DMS153 treated with DMSO at 0.1 percent for 48 hours (cell line): ENCODE measurements around the gene ETAA1.

Experiments
- DNase-seq: peaks from one replicate; lab custom pipeline; 2025; ENCODE audit not compliant: unreplicated experiment; lab: John Stamatoyannopoulos, UW

Gene ETAA1

GRCh38 chr2:67397143-67397986 is at the start of gene ETAA1:
Gene ETAA1, plus strand, starts transcription at chr2:67397333. Its CDS starts 116 bp downstream, at chr2:67397449.
- peak; percentile 82 for DNase-seq

DNA sequence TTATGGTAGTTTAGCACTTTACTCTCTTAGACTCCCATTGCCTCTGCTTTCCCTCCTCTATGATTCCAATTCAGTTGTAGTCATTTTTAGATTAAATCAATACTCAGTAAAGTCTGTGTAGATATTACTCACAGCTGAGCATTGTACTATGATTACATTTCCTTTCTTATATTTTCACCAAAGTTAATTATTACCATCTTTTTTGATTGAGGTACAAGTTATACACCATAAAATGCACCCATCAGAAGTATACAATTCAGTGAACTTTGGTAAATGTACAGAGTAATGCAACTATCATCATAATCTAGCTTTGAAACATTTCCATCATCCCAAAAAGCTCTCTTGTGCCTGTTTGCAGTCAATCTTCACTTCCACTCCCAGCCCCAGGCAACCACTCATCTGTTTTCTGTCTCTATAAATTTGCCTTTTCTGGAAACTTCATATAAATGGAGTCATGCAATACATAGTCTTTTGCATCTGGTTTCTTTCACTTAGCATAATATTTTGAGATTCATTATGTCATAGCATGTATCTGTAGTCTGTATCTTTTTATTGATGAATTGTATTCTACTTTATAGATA is 30.2 kb upstream of the ETAA1 start:
- no peak for DNase-seq

DNA sequence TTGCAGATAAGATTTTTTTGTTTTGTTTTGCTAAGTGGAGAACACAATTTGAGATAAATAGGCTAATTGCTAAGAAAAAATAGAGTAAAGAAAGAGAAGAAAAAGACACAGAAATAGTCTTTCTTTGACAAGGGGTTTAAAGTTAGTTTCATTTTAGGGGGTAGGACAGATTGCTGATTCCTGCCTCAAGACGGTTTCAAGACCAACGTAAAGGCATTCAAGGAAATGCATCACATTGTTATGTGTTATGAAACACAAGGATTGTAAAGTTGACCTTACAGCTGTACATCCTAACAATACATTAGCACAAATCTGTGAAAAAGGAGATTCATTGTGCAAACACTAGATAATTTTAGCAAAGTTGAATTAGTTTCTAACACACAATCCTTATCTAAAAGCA is 22.7 kb upstream of the ETAA1 start:
- no peak for DNase-seq

- no peak for DNase-seq
Observed at GRCh38 chr2:67374949-67375348, 22.2 kb upstream of the ETAA1 start.

DNA sequence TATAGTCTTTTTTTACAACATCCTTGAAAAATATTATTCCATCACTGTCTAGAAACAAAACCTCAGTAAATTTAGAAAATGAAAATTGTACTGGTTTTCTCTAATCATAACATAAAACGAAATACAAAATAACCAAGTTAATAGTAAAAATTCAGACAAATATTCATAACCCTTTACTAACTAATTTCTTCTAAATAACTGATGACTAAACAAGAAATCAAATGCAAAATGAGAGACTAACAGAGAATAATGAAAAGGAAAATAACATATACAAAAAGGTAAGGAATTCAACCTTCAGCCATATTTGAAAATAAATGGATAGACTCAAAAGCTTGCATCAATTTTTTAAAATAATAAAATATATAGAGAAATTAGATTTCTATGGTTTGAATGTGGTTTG is 18.6 kb upstream of the ETAA1 start:
- no peak for DNase-seq

DNA sequence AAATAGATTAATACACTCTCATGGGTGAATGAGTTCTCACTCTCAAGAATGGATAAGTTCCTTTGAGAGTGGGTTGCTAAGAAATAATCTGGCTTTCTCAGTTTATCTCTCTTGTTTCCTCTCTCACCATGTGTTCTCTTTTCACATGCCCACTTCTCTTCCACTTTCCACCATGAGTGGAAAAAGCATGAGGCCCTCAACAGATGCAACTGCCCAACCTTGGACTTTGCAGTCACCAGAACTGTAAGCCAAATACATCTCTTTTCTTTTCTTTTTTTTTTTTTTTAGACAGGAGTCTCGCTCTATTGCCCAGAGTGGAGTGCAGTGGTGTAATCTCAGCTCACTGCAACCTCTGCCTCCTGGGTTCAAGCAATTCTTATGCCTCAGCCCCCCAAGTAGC is 18.1 kb upstream of the ETAA1 start:
- DNase-seq: no peak

DNA sequence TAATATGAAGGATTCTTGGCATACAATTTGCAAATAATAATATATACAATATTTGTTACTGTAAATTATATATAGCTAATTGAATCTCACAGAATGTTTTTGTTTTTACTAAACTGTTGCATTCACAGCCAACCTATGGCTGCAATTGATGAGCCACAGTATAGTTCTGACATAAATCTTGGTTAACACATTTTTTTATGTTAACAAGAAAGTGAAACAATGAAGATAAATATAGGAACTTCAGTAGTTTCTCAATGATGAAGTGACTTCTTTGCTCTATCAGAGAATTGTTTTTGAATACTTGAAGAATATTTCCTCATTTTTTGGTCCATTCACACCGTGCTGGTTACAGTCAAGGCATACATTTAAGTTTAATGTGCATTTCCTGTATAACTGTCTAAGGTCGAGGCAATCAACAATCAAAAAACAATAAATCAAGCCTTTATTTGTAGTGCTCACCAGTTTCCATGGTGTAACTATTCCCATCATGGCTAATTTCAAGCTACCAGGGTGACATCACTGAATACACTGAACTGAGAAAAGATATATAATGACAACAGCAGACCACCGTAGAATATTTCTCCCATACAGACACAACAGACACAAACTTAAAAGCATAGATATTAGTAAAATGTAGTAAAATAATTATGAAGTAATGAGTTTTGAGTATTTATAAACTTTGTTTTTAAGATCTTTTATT is 12.9 kb upstream of the ETAA1 start:
- no peak for DNase-seq

DNA sequence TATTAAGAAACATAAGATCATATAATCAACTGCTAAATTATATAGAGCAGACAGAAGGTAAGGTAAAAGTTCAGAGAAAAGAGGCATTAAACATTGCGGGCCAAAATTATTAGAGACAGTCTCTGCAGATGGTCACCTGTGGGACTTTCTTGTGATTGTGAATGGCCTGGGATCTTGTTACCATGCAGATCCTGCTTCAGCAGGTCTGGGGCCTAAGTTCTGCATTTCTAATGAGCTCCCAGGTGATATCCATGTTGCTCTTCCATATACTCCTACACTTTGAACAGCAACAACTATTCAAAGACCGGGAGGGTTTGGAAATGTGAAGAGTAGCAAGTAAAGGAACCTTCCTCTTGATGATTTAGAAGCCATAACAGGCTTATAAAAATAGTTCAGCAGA is 8.5 kb upstream of the ETAA1 start:
- DNase-seq: no peak

DNA sequence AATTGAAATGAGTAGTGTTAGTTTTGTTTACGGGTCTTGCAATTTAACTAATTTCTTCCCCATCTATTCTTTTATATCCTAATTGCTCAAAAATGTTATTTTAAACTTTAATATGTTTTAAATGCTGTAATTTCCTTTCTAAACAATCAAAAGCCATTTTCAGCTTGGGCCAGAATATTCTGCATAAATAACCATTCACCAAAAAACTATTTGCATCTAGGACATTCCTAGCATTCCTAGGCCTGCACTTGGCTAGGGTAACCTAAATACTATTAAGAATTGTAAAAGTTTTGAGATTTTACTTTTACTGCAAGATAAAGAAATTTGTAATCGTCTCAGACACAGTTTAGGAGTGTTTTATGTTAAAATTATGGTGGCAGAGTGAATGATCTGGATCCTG is 7.8 kb upstream of the ETAA1 start:
- DNase-seq: no peak

DNA sequence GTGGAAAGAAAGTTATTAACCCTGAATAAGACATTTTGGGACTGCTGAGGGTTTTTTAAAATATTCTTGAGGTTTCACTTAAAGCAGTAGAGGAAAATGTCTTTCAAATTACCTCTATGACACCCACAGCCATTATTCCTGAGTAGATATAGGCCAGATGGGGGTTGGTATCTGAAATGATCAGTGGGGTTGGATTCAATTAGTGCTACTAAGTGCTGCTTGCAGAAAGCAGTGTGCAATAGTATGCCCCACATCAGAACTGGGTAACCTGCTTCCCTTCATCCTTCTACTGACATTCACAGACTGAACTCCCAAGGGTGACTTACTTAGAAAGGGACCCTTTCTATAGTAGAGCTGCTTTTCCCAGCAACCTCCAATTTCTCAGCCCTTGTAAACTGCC is 7.3 kb upstream of the ETAA1 start:
- DNase-seq: no peak

DNA sequence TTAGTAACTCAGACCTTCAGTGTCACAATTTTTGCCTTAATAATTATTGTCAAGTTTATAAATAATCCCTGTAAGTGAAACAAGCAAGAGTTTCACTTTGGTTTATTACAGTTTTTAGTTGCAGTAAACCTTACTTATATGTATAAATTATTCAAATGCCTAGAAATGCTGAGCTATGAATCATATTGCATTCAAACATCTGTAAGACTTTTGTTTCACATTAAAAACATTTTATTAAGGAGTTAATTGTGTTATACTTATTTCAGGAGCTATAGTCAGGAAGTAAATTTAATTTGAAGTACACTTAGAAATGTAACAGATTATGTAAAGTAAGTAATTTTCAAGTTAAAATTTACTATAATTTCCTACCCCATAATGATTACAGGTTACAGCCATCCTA is 3.9 kb upstream of the ETAA1 start:
- no peak for DNase-seq

DNA sequence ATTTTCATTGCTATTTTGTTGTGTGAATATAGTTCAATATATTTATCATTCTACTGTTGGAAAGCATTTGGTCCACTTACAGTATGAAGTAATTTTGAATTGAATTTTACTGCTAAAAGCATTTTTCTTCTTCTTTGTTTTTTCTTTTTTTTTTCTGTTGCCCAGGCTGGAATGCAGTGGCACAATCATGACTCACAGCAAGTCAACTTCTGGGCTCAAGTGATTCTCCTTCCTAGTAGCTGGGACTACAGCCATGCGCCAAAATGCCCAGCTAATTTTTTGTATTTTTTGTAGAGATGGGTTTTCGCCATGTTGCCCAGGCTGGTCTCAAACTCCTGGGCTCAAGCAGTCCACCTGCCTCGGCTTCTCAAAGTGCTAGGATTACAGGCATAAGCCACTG is 2.4 kb upstream of the ETAA1 start:
- no peak for DNase-seq

DNA sequence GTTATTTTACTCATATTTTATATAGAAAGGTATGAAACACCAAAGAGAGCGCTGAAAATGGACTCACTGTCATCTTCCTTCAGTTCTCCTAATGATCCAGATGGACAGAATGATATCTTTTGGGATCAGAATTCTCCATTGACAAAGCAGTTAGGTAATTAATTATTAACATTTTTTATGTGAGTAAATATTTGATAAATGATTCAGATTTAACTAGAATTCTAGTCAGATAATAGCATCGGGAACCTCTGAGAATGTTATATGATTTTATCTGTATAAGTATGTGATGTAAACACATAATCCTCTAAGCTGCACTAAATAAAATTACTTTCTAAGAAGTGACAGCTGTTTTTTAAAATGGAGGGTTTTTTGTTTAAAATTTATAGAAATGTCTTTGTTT is 2.0 kb downstream of the ETAA1 start:
- DNase-seq: no peak

GRCh38 chr2:67399831-67400489 is 2.8 kb downstream of the ETAA1 start:
- no peak for DNase-seq

- DNase-seq: no peak
Observed at GRCh38 chr2:67400560-67401485, 3.7 kb downstream of the ETAA1 start.

DNA sequence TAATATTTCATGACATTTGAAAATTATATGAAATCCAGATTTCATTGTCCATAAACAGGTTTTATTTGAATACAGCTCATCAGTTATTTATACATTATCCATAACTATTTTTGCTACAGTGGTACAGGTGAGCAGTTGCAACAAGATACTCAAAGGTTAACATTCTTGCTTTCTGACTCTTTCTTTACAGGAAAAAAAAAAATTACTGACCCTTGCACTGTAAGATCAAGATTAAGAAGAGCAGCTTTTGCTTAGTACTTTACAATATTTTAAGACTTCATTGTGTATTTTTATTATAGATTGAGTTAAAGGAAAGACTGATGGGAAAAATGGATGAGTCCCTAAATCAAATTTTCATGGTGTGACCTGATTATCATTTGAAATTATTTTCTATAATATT is 11.2 kb downstream of the ETAA1 start:
- no peak for DNase-seq

DNA sequence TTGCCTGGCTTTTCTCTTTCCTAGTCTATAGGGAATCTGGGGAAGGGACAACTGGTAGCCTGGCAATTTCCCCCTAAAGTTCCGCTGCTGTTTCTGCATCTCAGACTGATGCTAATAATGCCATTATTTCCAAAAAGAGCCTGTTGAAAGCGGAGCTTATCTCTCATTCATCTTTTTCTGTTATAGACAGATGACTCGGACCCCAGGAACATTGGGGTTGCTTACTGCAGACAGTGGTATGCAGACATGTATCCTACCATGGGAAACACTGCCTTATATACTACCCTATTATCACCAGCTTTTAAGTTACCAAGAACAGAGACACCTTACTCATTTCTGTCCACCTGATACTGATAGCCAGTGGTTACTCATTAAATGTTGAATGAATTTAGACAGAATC is 15.3 kb downstream of the ETAA1 start:
- no peak for DNase-seq

GRCh38 chr2:67414867-67415266 is 17.7 kb downstream of the ETAA1 start:
- no peak for DNase-seq

GRCh38 chr2:67416136-67416535 is 19.0 kb downstream of the ETAA1 start:
- DNase-seq: no peak

DNA sequence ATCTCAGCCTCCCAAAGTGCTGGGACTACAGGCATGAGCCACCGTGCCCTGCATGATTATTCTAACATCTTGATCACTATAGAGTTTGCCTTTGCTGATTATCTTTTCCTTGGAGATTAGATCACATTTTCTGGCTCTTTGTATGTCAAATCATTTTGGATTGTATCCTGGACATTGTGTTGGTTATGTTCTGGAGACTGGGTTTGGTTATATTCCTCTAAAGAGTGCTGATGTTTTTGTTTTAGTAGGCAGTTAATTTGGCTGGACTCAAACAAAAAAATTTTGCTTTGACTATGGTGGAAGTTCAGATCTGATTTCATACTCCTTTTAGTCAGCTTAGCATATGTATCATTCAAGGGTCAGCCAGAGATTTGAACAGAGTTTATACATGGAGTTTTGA is 26.4 kb downstream of the ETAA1 start:
- no peak for DNase-seq

DNA sequence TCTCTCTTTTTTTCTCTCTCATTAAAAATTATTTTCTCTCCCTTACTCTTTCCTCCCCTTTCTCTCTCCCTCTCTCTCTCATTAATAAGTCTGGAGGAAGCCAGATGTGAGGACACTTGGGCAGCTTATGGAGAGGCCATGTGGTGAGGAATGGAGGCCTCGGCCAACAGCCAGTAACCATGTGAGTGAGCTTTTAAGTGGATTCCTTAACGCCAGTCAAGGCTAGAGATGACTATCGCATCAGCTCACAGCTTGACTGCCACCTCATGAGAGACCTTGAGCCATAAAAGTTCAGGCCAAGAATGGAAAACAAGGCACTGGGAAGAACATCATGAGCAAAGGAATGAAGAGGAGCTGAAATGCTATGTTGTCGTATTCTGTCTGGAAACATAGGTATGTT is 39.1 kb downstream of the ETAA1 start:
- no peak for DNase-seq
